ENCODE data around the gene RIPOR3. TPM values are rescaled to one million over a fixed set of nuclear protein-coding genes. Genes with fewer than 3 reads are reported as not detected.

Gene RIPOR3
- total RNA-seq, 4 donors from 2014 or later: 6.1 to 25.7 (median 15.3) TPM

GRCh38 chr20:50609438-50609989, 81.8 kb downstream of the RIPOR3 start:
- Histone ChIP-seq H3K4me3 (no peak overlapping the region), H3K36me3 (peaks cover 0 to 20% (median 12%) of the 10 kb centered on the region in 4 donors), H3K9me3 (no peaks in the 10 kb centered on the region), H3K4me1 (peaks cover 0 to 6% (median 0%) of the 10 kb centered on the region in 4 donors), H3K27ac (replicated peaks in 1 of 4) (no peak overlapping the region), H3K27me3 (no peaks in the 10 kb centered on the region)
- no peak for DNase-seq (ENCODE audit: extremely low spot score)
- WGBS: 92% methylated on average over 5 of the region's 28 CpGs
- intact Hi-C loops (cut with DNase I): no loop called here
- TF ChIP-seq CTCF (IDR thresholded peaks at IDR 0.05) (no peak), POLR2A (IDR thresholded peaks at IDR 0.05; ENCODE audit: low read depth) (no peak), EP300 (IDR thresholded peaks at IDR 0.05) (no peak), POLR2AphosphoS5 (IDR thresholded peaks at IDR 0.05) (no peak)

- Histone ChIP-seq H3K4me3 (no peak overlapping the region), H3K36me3 (peaks cover 0 to 20% (median 12%) of the 10 kb centered on the region in 4 donors), H3K27me3 (no peaks in the 10 kb centered on the region), H3K27ac (replicated peaks in 1 of 4) (no peak overlapping the region), H3K4me1 (peaks cover 0 to 6% (median 0%) of the 10 kb centered on the region in 4 donors), H3K9me3 (no peaks in the 10 kb centered on the region)
- TF ChIP-seq EP300 (IDR thresholded peaks at IDR 0.05) (no peak), POLR2AphosphoS5 (IDR thresholded peaks at IDR 0.05) (no peak), POLR2A (IDR thresholded peaks at IDR 0.05; ENCODE audit: low read depth) (no peak), CTCF (IDR thresholded peaks at IDR 0.05) (no peak)
- DNase-seq (ENCODE audit: extremely low spot score): no peak
- intact Hi-C loops (cut with DNase I): no loop called here
- 92% methylated on average over 7 of the region's 13 CpGs for WGBS
Observed at GRCh38 chr20:50608750-50609104, 82.6 kb downstream of the RIPOR3 start.

GRCh38 chr20:50607850-50608749, 83.2 kb downstream of the RIPOR3 start:
- TF ChIP-seq CTCF (IDR thresholded peaks at IDR 0.05): no peak
- TF ChIP-seq POLR2A (IDR thresholded peaks at IDR 0.05; ENCODE audit: low read depth): no peak
- TF ChIP-seq POLR2AphosphoS5 (IDR thresholded peaks at IDR 0.05): no peak
- no peak for TF ChIP-seq EP300 (IDR thresholded peaks at IDR 0.05)
- peaks cover 0 to 20% (median 14%) of the 10 kb centered on the region in 4 donors for H3K36me3 ChIP-seq
- intact Hi-C loops (cut with DNase I): no loop called here
- H3K9me3 ChIP-seq: no peaks in the 10 kb centered on the region
- H3K27me3 ChIP-seq: no peaks in the 10 kb centered on the region
- H3K4me1 ChIP-seq: peaks cover 0 to 6% (median 0%) of the 10 kb centered on the region in 4 donors
- WGBS: 89% methylated on average over 8 of the region's 32 CpGs
- H3K4me3 ChIP-seq: no peak overlapping the region
- H3K27ac ChIP-seq (replicated peaks in 1 of 4): no peak overlapping the region
- no peak for DNase-seq (ENCODE audit: extremely low spot score)

- no peak overlapping the region for H3K4me3 ChIP-seq
- DNase-seq (ENCODE audit: extremely low spot score): no peak
- peaks cover 0 to 5% (median 0%) of the 10 kb centered on the region in 4 donors for H3K27me3 ChIP-seq
- intact Hi-C loops (cut with DNase I): no loop called here
- TF ChIP-seq POLR2AphosphoS5 (IDR thresholded peaks at IDR 0.05) (no peak), CTCF (IDR thresholded peaks at IDR 0.05) (no peak), EP300 (IDR thresholded peaks at IDR 0.05) (no peak), POLR2A (IDR thresholded peaks at IDR 0.05; ENCODE audit: low read depth) (no peak)
- no peaks in the 10 kb centered on the region for H3K9me3 ChIP-seq
- H3K27ac ChIP-seq (replicated peaks in 1 of 4): no peak overlapping the region
- WGBS: 94% methylated on average over 6 of the region's 9 CpGs
- H3K4me1 ChIP-seq: peaks cover 0 to 6% (median 0%) of the 10 kb centered on the region in 4 donors
- peaks cover 0 to 20% (median 16%) of the 10 kb centered on the region in 4 donors for H3K36me3 ChIP-seq
Observed at GRCh38 chr20:50607436-50607835, 83.9 kb downstream of the RIPOR3 start.
